Measurements from ENCODE around the gene SESTD1.

- TF ChIP-seq GABPA (IDR thresholded peaks at IDR 0.05; ENCODE audit: low read depth) = no peak
- TF ChIP-seq CTCF (IDR thresholded peaks at IDR 0.05; ENCODE audit: insufficient read depth, low read length) = no peak
- TF ChIP-seq SPI1 (IDR thresholded peaks at IDR 0.05; ENCODE audit: borderline replicate concordance, low read depth) = no peak
- no peak for TF ChIP-seq POLR2AphosphoS5 (IDR thresholded peaks at IDR 0.05; ENCODE audit: low read depth)
These were observed 4.4 kb downstream of the SESTD1 start for GRCh38 chr2:179260224-179260623.

Measured in HL-60 (cell line).